ENCODE results near the gene SGCD. TPM values are rescaled to one million over a fixed set of nuclear protein-coding genes. Genes with fewer than 3 reads are reported as not detected.

SGCD gene
- polyA plus RNA-seq, 1 of the 3 experiments (the other 2 are of a cell fraction), result 0.87 TPM

- no peaks in the 10 kb centered on the region for H4K20me1 ChIP-seq (ENCODE audit: insufficient read depth)
- ChIA-PET CTCF (no interaction called here), POLR2A (no interaction called here)
- no peaks in the 10 kb centered on the region for H3K27me3 ChIP-seq (ENCODE audit: insufficient read depth)
- H3K9ac ChIP-seq, result no peak overlapping the region
- no peak overlapping the region for H2AFZ ChIP-seq (ENCODE audit: low read depth)
- H3K9me2 ChIP-seq, result no peaks in the 10 kb centered on the region
- H3K9me3 ChIP-seq, result no peaks in the 10 kb centered on the region
- WGBS (ENCODE audit: low lambda C conversion rate), result 46% methylated on average over 4 of the region's 4 CpGs
- no peaks in the 10 kb centered on the region for H3K79me2 ChIP-seq (ENCODE audit: insufficient read depth)
- TF ChIP-seq, protein P1, sequence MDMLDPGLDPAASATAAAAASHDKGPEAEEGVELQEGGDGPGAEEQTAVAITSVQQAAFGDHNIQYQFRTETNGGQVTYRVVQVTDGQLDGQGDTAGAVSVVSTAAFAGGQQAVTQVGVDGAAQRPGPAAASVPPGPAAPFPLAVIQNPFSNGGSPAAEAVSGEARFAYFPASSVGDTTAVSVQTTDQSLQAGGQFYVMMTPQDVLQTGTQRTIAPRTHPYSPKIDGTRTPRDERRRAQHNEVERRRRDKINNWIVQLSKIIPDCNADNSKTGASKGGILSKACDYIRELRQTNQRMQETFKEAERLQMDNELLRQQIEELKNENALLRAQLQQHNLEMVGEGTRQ (IDR thresholded peaks at IDR 0.05; ENCODE audit: borderline replicate concordance, low read depth, low read length), result no peak
- TF ChIP-seq FOXJ3 (CRISPR knock-in tag; IDR thresholded peaks at IDR 0.05), result no peak
- no peak for TF ChIP-seq EZH2phosphoT487 (IDR thresholded peaks at IDR 0.05; ENCODE audit: borderline replicate concordance, low read depth)
- TF ChIP-seq TAF1 (IDR thresholded peaks at IDR 0.05; ENCODE audit: borderline replicate concordance, low read depth, low read length), result no peak
- no peak for TF ChIP-seq NFIC (IDR thresholded peaks at IDR 0.05; ENCODE audit: borderline replicate concordance)
- no peak for TF ChIP-seq CTCF (IDR thresholded peaks at IDR 0.05)
- no peak for TF ChIP-seq RXRA (IDR thresholded peaks at IDR 0.05; ENCODE audit: borderline replicate concordance, low read depth)
- no peak for TF ChIP-seq FOSL2 (IDR thresholded peaks at IDR 0.05; ENCODE audit: borderline replicate concordance, low read depth)
- TF ChIP-seq TEAD4 (IDR thresholded peaks at IDR 0.05; ENCODE audit: borderline replicate concordance, insufficient read depth), result no peak
- no peak overlapping the region for H3K4me2 ChIP-seq
- H3K4me3 ChIP-seq (ENCODE audit: low read depth in 2 of 2, low read length in 1 of 2), result no peak overlapping the region
- H3K4me1 ChIP-seq (ENCODE audit: control insufficient read depth in 1 of 2, insufficient read depth in 2 of 2, low read depth in 1 of 2, low read length in 1 of 2), result no peaks in the 10 kb centered on the region; a peak in 1 of 4 replicates
- H3F3A ChIP-seq (replicated peaks; ENCODE audit: insufficient read depth), result no peaks in the 10 kb centered on the region
- H3K36me3 ChIP-seq (replicated peaks in 1 of 2; ENCODE audit: control insufficient read depth in 1 of 2, insufficient read depth in 2 of 2, low read length in 1 of 2), result no peaks in the 10 kb centered on the region
- DNase-seq, result no peak
- no peak overlapping the region for H3K27ac ChIP-seq (ENCODE audit: low read depth in 2 of 2, low read length in 1 of 2)
Observed at GRCh38 chr5:156647034-156647451, 320.1 kb downstream of the SGCD start.

GRCh38 chr5:156654444-156654843 is 327.5 kb downstream of the SGCD start:
- Histone ChIP-seq H3K9ac (no peak overlapping the region), H3K4me2 (no peak overlapping the region), H2AFZ (ENCODE audit: low read depth) (no peak overlapping the region), H3K79me2 (ENCODE audit: insufficient read depth) (no peaks in the 10 kb centered on the region), H3K27me3 (ENCODE audit: insufficient read depth) (no peaks in the 10 kb centered on the region), H3K9me3 (no peaks in the 10 kb centered on the region), H3K4me1 (ENCODE audit: control insufficient read depth in 1 of 2, insufficient read depth in 2 of 2, low read depth in 1 of 2, low read length in 1 of 2) (no peaks in the 10 kb centered on the region), H3K4me3 (ENCODE audit: low read depth in 2 of 2, low read length in 1 of 2) (no peak overlapping the region), H3K9me2 (no peaks in the 10 kb centered on the region), H3F3A (replicated peaks; ENCODE audit: insufficient read depth) (no peaks in the 10 kb centered on the region), H4K20me1 (ENCODE audit: insufficient read depth) (no peaks in the 10 kb centered on the region), H3K27ac (ENCODE audit: low read depth in 2 of 2, low read length in 1 of 2) (no peak overlapping the region), H3K36me3 (replicated peaks in 1 of 2; ENCODE audit: control insufficient read depth in 1 of 2, insufficient read depth in 2 of 2, low read length in 1 of 2) (no peaks in the 10 kb centered on the region)
- ChIA-PET CTCF (no interaction called here), POLR2A (no interaction called here)
- TF ChIP-seq GABPA (IDR thresholded peaks at IDR 0.05; ENCODE audit: low read depth) (no peak), YY1 (IDR thresholded peaks at IDR 0.05; ENCODE audit: low read depth) (no peak), ELF1 (IDR thresholded peaks at IDR 0.05) (no peak), USF1 (IDR thresholded peaks at IDR 0.05; ENCODE audit: borderline replicate concordance, low read depth) (no peak), TAF1 (IDR thresholded peaks at IDR 0.05; ENCODE audit: borderline replicate concordance, low read depth, low read length) (no peak), RXRA (IDR thresholded peaks at IDR 0.05; ENCODE audit: borderline replicate concordance, low read depth) (no peak), TCF12 (IDR thresholded peaks at IDR 0.05) (no peak)
- TF ChIP-seq, protein P1 (IDR thresholded peaks at IDR 0.05; ENCODE audit: borderline replicate concordance, low read depth, low read length), result no peak
- TF ChIP-seq, protein P2, sequence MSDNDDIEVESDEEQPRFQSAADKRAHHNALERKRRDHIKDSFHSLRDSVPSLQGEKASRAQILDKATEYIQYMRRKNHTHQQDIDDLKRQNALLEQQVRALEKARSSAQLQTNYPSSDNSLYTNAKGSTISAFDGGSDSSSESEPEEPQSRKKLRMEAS (IDR thresholded peaks at IDR 0.05; ENCODE audit: low read depth), result no peak
- DNase-seq, result no peak

Data from SK-N-SH (cell line).